Astrocyte (in vitro differentiated cells and primary cell): ENCODE data around the gene SPO11. TPM values are rescaled to one million over a fixed set of nuclear protein-coding genes. Genes with fewer than 3 reads are reported as not detected.

Experiments
- DNase-seq: peaks from one replicate; pipeline ENCODE4 v3.0.0-alpha.2; 2010; ENCODE audit warnings: low read depth
- FAIRE-seq: peaks from 2 replicates; lab custom pipeline; 2011; peaks lifted over from hg19 to GRCh38; lab: Jason Lieb, UNC
- H2AFZ ChIP-seq: 2 replicates; pipeline ENCODE4 v1.6.0; 2012; ENCODE audit warnings: low read depth, low read length, inconsistent platforms
- H3K27ac ChIP-seq: 2 replicates; pipeline ENCODE4 v1.5.1; 2011; ENCODE audit warnings: low read depth, low read length, inconsistent platforms
- H3K27me3 ChIP-seq: 2 replicates; pipeline ENCODE4 v1.6.0; 2011; ENCODE audit warnings: low read length, inconsistent platforms; ENCODE audit not compliant: insufficient read depth
- H3K36me3 ChIP-seq: 2 replicates; pipeline ENCODE4 v1.5.1; 2011; ENCODE audit warnings: low read length, inconsistent platforms; ENCODE audit not compliant: insufficient read depth
- H3K4me1 ChIP-seq: 2 replicates; pipeline ENCODE4 v1.5.1; 2011; ENCODE audit warnings: low read length, inconsistent platforms; ENCODE audit not compliant: insufficient read depth
- H3K4me2 ChIP-seq: 2 replicates; pipeline ENCODE4 v1.6.0; 2012; ENCODE audit warnings: low read length, inconsistent platforms
- H3K4me3 ChIP-seq: 2 replicates; pipeline ENCODE4 v1.5.1; 2011; ENCODE audit warnings: low read depth, mild to moderate bottlenecking, low read length, inconsistent platforms; ENCODE audit not compliant: insufficient read depth
- H3K79me2 ChIP-seq: 2 replicates; pipeline ENCODE4 v1.6.0; 2012; ENCODE audit warnings: mild to moderate bottlenecking, low read length, inconsistent platforms; ENCODE audit not compliant: insufficient read depth
- H3K9ac ChIP-seq: 2 replicates; pipeline ENCODE4 v1.6.0; 2012; ENCODE audit warnings: mild to moderate bottlenecking, low read length, inconsistent platforms
- H3K9me3 ChIP-seq: 2 replicates; pipeline ENCODE4 v1.5.1; 2012; ENCODE audit warnings: low read depth, mild to moderate bottlenecking, low read length, inconsistent platforms; ENCODE audit not compliant: insufficient read depth
- H4K20me1 ChIP-seq: 2 replicates; pipeline ENCODE4 v1.6.0; 2012; ENCODE audit warnings: low read length, inconsistent platforms; ENCODE audit not compliant: insufficient read depth
- H3K27ac Mint-ChIP-seq: one replicate; pipeline ENCODE4 v1.8.0; 2021; ENCODE audit warnings: mild to moderate bottlenecking, mixed read lengths; ENCODE audit not compliant: unreplicated experiment
- H3K27me3 Mint-ChIP-seq: one replicate; pipeline ENCODE4 v1.8.0; 2021; ENCODE audit warnings: low read depth, mixed read lengths; ENCODE audit not compliant: unreplicated experiment
- H3K36me3 Mint-ChIP-seq: one replicate; pipeline ENCODE4 v1.8.0; 2021; ENCODE audit warnings: low read depth, mixed read lengths; ENCODE audit not compliant: unreplicated experiment
- H3K4me1 Mint-ChIP-seq: one replicate; pipeline ENCODE4 v1.8.0; 2021; ENCODE audit warnings: low read depth, mixed read lengths; ENCODE audit not compliant: unreplicated experiment
- H3K4me3 Mint-ChIP-seq: one replicate; pipeline ENCODE4 v1.8.0; 2021; ENCODE audit warnings: mild to moderate bottlenecking, moderate library complexity, mixed read lengths; ENCODE audit not compliant: unreplicated experiment
- H3K9me3 Mint-ChIP-seq: one replicate; pipeline ENCODE4 v1.8.0; 2021; ENCODE audit warnings: mild to moderate bottlenecking, mixed read lengths; ENCODE audit not compliant: unreplicated experiment
- CTCF ChIP-seq: IDR thresholded peaks from 2 replicates; pipeline ENCODE4 v1.5.1; 2011; ENCODE audit warnings: low read depth, mild to moderate bottlenecking, inconsistent platforms, low read length, moderate library complexity; ENCODE audit not compliant: insufficient read depth
- EZH2 ChIP-seq: IDR thresholded peaks from 2 replicates; pipeline ENCODE4 v1.6.1; 2012; ENCODE audit warnings: mild to moderate bottlenecking, low read length, inconsistent platforms; ENCODE audit not compliant: insufficient read depth
- total RNA-seq: library from RNA; stranded (reverse); gene quantifications from 2 replicates; pipeline ENCODE4 v1.2.1, GENCODE V29; 2021

SPO11 gene
- total RNA-seq, 1 donor from 2014 or later, result not detected

DNA sequence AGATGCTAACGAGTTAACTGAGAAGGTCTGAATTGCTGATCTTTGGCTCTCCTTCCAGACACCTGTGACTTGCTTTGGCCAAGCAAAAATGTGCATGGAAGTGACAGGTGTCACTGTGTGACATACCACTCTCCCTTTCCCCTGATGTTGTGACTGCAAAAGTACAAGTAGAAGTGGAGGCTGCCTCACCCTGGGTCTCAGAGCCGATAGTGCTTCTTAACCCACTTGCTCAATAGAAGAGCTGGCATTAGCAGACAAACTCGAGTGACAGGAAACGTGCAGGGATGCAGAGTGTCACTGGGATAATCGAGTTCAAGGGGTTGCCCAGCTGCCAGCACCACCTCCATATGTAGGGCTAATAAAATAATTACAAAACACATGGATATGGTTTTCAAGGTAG, 16.4 kb upstream of the SPO11 start:
- no peaks in the 10 kb centered on the region for H3K9me3 ChIP-seq
- H3K27ac ChIP-seq, result no peak overlapping the region
- H3K4me2 ChIP-seq, result no peak overlapping the region
- H3K36me3 ChIP-seq, result no peaks in the 10 kb centered on the region
- Mint-ChIP-seq H3K4me3 (no peak overlapping the region), H3K27me3 (peaks cover 32% of the 10 kb centered on the region), H3K27ac (no peak overlapping the region), H3K36me3 (no peaks in the 10 kb centered on the region), H3K4me1 (peaks cover 3% of the 10 kb centered on the region), H3K9me3 (no peaks in the 10 kb centered on the region)
- peaks cover 28% of the 10 kb centered on the region for H3K27me3 ChIP-seq
- TF ChIP-seq CTCF (no peak), EZH2 (no peak)
- no peaks in the 10 kb centered on the region for H4K20me1 ChIP-seq
- no peaks in the 10 kb centered on the region for H3K79me2 ChIP-seq
- FAIRE-seq (no peak), DNase-seq (no peak)
- no peak overlapping the region for H3K9ac ChIP-seq
- H2AFZ ChIP-seq, result no peak overlapping the region
- H3K4me1 ChIP-seq, result no peaks in the 10 kb centered on the region
- no peak overlapping the region for H3K4me3 ChIP-seq

GRCh38 chr20:57313951-57314350, 15.7 kb upstream of the SPO11 start:
- Mint-ChIP-seq H3K27me3 (peaks cover 34% of the 10 kb centered on the region), H3K36me3 (no peaks in the 10 kb centered on the region), H3K4me3 (no peak overlapping the region), H3K9me3 (no peaks in the 10 kb centered on the region), H3K4me1 (peaks cover 3% of the 10 kb centered on the region), H3K27ac (no peak overlapping the region)
- Histone ChIP-seq H3K27me3 (peaks cover 23% of the 10 kb centered on the region), H3K27ac (no peak overlapping the region), H3K4me2 (no peak overlapping the region), H4K20me1 (no peaks in the 10 kb centered on the region), H3K4me3 (no peak overlapping the region), H2AFZ (no peak overlapping the region), H3K36me3 (no peaks in the 10 kb centered on the region), H3K4me1 (no peaks in the 10 kb centered on the region), H3K79me2 (no peaks in the 10 kb centered on the region), H3K9me3 (no peaks in the 10 kb centered on the region), H3K9ac (no peak overlapping the region)
- DNase-seq (no peak), FAIRE-seq (no peak)
- TF ChIP-seq EZH2, result no peak
- no peak for TF ChIP-seq CTCF

DNA sequence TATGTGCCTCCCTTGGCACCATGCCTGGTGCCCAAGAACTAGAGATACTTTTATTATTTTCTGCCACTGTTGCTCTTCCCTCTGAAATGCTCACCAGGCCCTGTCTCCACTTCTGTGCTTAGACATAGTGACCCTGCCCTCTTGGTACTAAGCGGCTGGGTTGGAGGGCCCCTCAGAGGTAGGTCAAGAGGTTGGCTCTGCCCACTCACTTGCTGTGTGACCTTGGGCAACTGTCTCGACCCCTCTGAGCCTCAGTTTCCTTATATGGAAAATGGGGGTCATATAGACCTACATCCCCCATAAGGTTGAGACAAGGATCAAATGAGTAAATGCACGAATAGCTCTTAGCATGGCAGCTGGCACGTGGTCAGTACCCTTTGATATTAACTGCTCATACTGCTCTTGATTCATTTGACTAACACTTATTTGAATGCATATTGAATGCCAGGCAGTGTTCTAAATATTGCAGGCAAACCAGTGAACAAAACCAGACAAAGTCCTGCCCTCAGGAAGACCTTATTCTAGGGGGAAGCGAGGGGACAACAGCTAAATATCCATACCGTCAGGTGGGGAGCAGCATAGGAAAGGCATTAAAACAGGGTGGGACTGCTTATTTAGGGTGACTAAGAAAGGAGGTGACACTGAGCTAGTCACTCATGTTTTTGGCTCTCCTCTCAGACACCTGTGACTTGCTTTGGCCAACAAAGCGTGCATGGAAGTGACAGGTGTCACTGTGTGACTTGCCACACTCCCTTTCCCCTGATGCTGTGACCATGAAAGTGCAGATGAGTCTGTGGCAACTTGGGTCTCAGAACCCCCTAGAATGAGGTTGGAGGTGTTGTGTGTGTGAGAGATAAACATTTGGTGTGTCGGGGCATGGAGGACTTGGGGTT, 14.3 kb upstream of the SPO11 start:
- peaks cover 33% of the 10 kb centered on the region for H3K27me3 Mint-ChIP-seq
- no peak for TF ChIP-seq CTCF
- no peak for TF ChIP-seq EZH2
- Histone ChIP-seq H3K4me1 (no peaks in the 10 kb centered on the region), H3K4me3 (no peak overlapping the region), H3K27ac (no peak overlapping the region), H3K79me2 (no peaks in the 10 kb centered on the region), H3K36me3 (no peaks in the 10 kb centered on the region), H2AFZ (no peak overlapping the region), H3K9ac (no peak overlapping the region), H3K27me3 (peaks cover 14% of the 10 kb centered on the region), H4K20me1 (no peaks in the 10 kb centered on the region), H3K4me2 (no peak overlapping the region), H3K9me3 (no peaks in the 10 kb centered on the region)
- no peak overlapping the region for H3K4me3 Mint-ChIP-seq
- no peaks in the 10 kb centered on the region for H3K9me3 Mint-ChIP-seq
- DNase-seq (no peak), FAIRE-seq (no peak)
- no peaks in the 10 kb centered on the region for H3K36me3 Mint-ChIP-seq
- H3K27ac Mint-ChIP-seq, result no peak overlapping the region
- peaks cover 3% of the 10 kb centered on the region for H3K4me1 Mint-ChIP-seq
